Osteoblast (primary cell): Measurements from ENCODE around the gene POLA1. TPM values are rescaled to one million over a fixed set of nuclear protein-coding genes. Genes with fewer than 3 reads are reported as not detected.

Source experiments
- DNase-seq: peaks from one replicate; pipeline ENCODE4 v3.0.0; 2011; ENCODE audit warnings: low spot score, mixed read lengths; ENCODE audit not compliant: insufficient read length; ENCODE audit errors: missing footprints
- H2AFZ ChIP-seq: 2 replicates; pipeline ENCODE4 v1.6.0; 2011; ENCODE audit warnings: mild to moderate bottlenecking, low read length
- H3K27ac ChIP-seq: 2 replicates; pipeline ENCODE4 v1.5.1; 2011; ENCODE audit warnings: mild to moderate bottlenecking, low read depth, low read length, moderate library complexity
- H3K27me3 ChIP-seq: 2 replicates; pipeline ENCODE4 v1.6.0; 2012; ENCODE audit warnings: mild to moderate bottlenecking, control low read depth, inconsistent platforms, low read length, moderate library complexity; ENCODE audit not compliant: insufficient read depth
- H3K36me3 ChIP-seq: 2 replicates; pipeline ENCODE4 v1.5.1; 2011; ENCODE audit warnings: mild to moderate bottlenecking, low read length, control low read depth, moderate library complexity; ENCODE audit not compliant: insufficient read depth
- H3K4me1 ChIP-seq: 2 replicates; pipeline ENCODE4 v1.5.1; 2011; ENCODE audit warnings: mild to moderate bottlenecking, low read length, control low read depth, moderate library complexity; ENCODE audit not compliant: insufficient read depth
- H3K4me2 ChIP-seq: 2 replicates; pipeline ENCODE4 v1.6.0; 2011; ENCODE audit warnings: mild to moderate bottlenecking, low read length; ENCODE audit not compliant: insufficient read depth
- H3K4me3 ChIP-seq: fragments of 200-600 bp; sonication (generic); 3 replicates; pipeline ENCODE4 v1.5.1; 2012; ENCODE audit warnings: mild to moderate bottlenecking, low read length, inconsistent platforms; ENCODE audit not compliant: insufficient read depth
- H3K79me2 ChIP-seq: 2 replicates; pipeline ENCODE4 v1.6.0; 2012; ENCODE audit warnings: mild to moderate bottlenecking, low read length, control low read depth, inconsistent platforms; ENCODE audit not compliant: insufficient read depth
- H3K9me3 ChIP-seq: 2 replicates; pipeline ENCODE4 v1.5.1; 2011; ENCODE audit warnings: low read depth, low read length, control low read depth
- H4K20me1 ChIP-seq: 2 replicates; pipeline ENCODE4 v1.6.0; 2012; ENCODE audit warnings: mild to moderate bottlenecking, low read length, control low read depth; ENCODE audit not compliant: insufficient read depth
- total RNA-seq: library from RNA; depleted of rRNA; stranded (reverse); fragments of >200 nt; gene quantifications from 2 replicates; pipeline ENCODE4 v1.2.3, GENCODE V29; 2012
- TF ChIP-seq, protein P1 (sequence below): IDR thresholded peaks from 2 replicates; pipeline ENCODE4 v1.5.1; 2011; ENCODE audit warnings: mild to moderate bottlenecking, low read depth, low read length, moderate library complexity; ENCODE audit errors: extremely low read depth

The POLA1 gene
- total RNA-seq, 1 donor = 11.9 TPM

DNA sequence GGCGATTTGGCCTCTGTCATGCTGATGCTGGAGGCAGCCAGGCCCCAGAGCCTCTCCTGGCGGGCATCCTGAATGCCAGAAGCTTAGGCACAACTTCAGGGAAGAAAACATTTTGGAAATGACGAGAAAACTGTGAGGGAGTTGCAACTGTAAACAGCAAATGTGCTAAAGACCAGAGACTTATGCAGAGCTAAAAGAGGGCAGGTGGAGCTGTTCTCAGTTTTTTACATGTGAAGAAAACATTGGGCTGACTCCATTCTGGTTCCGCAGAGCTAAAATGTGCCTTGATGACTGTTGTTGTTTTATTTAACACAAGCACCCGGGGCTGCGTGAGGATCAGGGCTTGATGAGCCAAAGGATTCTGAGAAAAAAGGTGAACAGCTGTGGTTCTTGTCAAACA, 332.9 kb downstream of the POLA1 start:
- TF ChIP-seq, protein P1, sequence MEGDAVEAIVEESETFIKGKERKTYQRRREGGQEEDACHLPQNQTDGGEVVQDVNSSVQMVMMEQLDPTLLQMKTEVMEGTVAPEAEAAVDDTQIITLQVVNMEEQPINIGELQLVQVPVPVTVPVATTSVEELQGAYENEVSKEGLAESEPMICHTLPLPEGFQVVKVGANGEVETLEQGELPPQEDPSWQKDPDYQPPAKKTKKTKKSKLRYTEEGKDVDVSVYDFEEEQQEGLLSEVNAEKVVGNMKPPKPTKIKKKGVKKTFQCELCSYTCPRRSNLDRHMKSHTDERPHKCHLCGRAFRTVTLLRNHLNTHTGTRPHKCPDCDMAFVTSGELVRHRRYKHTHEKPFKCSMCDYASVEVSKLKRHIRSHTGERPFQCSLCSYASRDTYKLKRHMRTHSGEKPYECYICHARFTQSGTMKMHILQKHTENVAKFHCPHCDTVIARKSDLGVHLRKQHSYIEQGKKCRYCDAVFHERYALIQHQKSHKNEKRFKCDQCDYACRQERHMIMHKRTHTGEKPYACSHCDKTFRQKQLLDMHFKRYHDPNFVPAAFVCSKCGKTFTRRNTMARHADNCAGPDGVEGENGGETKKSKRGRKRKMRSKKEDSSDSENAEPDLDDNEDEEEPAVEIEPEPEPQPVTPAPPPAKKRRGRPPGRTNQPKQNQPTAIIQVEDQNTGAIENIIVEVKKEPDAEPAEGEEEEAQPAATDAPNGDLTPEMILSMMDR = no peak
- no peaks in the 10 kb centered on the region for H3K4me1 ChIP-seq
- H3K9me3 ChIP-seq = no peaks in the 10 kb centered on the region
- H3K36me3 ChIP-seq = no peaks in the 10 kb centered on the region
- peaks cover 29% of the 10 kb centered on the region for H3K27me3 ChIP-seq
- no peak overlapping the region for H2AFZ ChIP-seq
- H3K27ac ChIP-seq = no peak overlapping the region
- DNase-seq = no peak
- no peak overlapping the region for H3K4me2 ChIP-seq
- H3K4me3 ChIP-seq = no peak overlapping the region
- H3K79me2 ChIP-seq = no peaks in the 10 kb centered on the region
- no peaks in the 10 kb centered on the region for H4K20me1 ChIP-seq

DNA sequence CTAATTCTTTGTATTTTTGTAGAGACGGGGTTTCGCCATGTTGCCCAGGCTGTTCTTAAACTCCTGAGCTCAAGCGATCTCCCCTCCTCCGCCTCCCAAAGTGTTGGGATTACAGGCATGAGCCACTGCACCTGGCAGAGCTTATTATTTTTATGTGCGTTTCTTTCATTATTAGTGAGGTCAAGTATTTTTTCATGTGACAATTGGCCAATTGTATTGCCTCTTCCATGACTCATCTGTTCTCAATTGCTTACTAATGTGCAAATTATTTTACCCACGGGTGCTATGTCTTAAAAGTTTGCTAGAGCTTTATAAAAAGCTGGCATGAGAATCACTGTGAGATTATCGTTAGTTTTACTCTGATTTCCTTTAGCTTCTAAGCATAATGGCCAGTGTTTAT, 335.0 kb downstream of the POLA1 start:
- no peak overlapping the region for H3K27ac ChIP-seq
- H3K4me1 ChIP-seq = no peaks in the 10 kb centered on the region
- no peak overlapping the region for H3K4me3 ChIP-seq
- no peak for DNase-seq
- H2AFZ ChIP-seq = peak overlapping the region; percentile 31
- no peaks in the 10 kb centered on the region for H4K20me1 ChIP-seq
- H3K27me3 ChIP-seq = peaks cover 10% of the 10 kb centered on the region
- H3K4me2 ChIP-seq = peak overlapping the region; percentile 39
- no peaks in the 10 kb centered on the region for H3K79me2 ChIP-seq
- no peaks in the 10 kb centered on the region for H3K36me3 ChIP-seq
- TF ChIP-seq, protein P1 = no peak
- no peaks in the 10 kb centered on the region for H3K9me3 ChIP-seq

DNA sequence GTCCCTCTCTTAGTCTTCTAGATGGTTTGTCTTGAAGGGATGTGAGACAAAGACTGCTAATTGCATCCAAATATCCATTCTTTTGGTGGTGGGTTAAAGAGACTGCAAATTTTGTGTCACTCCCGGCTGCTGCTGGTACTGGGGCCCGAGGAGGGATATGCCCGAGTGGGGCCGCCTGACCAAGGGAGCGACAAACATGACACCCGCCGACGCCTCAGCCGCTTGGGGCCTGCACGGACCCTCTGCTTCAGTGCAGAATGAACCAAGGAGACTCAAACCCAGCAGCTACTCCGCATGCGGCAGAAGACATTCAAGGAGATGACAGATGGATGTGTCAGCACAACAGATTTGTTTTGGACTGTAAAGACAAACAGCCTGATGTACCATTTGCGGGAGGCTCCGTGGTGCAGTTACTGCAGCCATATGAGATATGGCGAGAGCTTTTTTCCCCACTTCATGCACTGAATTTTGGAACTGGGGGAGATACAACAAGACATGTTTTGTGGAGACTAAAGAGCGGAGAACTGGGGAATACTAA, 335.6 kb downstream of the POLA1 start:
- H3K27ac ChIP-seq = no peak overlapping the region
- no peaks in the 10 kb centered on the region for H3K9me3 ChIP-seq
- no peaks in the 10 kb centered on the region for H4K20me1 ChIP-seq
- H3K79me2 ChIP-seq = no peaks in the 10 kb centered on the region
- peaks cover 3% of the 10 kb centered on the region for H3K27me3 ChIP-seq
- DNase-seq = no peak
- no peaks in the 10 kb centered on the region for H3K4me1 ChIP-seq
- no peak overlapping the region for H3K4me3 ChIP-seq
- TF ChIP-seq, protein P1 = no peak
- no peak overlapping the region for H2AFZ ChIP-seq
- H3K36me3 ChIP-seq = no peaks in the 10 kb centered on the region
- H3K4me2 ChIP-seq = no peak overlapping the region

DNA sequence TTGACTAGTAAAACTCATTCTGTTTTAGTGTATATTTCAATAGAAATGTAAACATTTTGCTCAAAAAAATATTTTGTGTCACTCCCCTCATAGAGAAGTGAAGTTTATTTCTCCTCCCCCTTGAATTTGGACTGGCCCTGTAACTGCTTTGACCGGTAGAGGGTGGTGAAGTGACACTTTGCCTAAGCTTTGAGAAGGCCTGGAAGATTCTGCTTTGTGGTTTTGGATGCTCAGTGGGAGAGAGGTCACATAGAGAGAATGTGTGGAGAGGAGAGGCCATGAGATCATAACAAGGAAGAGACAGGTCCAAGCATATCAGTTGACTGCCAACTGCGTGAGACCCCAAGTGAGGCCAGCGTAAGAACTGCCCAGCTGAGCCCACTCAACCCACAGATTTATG, 341.2 kb downstream of the POLA1 start:
- Histone ChIP-seq H3K36me3 (no peaks in the 10 kb centered on the region), H3K4me1 (no peaks in the 10 kb centered on the region), H3K27ac (no peak overlapping the region), H3K9me3 (no peaks in the 10 kb centered on the region), H3K27me3 (no peaks in the 10 kb centered on the region), H3K79me2 (no peaks in the 10 kb centered on the region), H2AFZ (no peak overlapping the region), H3K4me2 (no peak overlapping the region), H3K4me3 (no peak overlapping the region), H4K20me1 (no peaks in the 10 kb centered on the region)
- TF ChIP-seq, protein P1 = peak; percentile 37
- no peak for DNase-seq
